RPMI8226 (cell line): ENCODE data around the gene PDXDC1.
"Not testable (repeated sequence)": the region's sequence is repeated elsewhere in the genome, so short reads cannot be mapped to it uniquely, and the experiment has no call there.

ENCODE experiments used
- DNase-seq: peaks from one replicate; pipeline ENCODE4 v3.0.0-alpha.2; 2015

Gene PDXDC1

GRCh38 chr16:15021429-15021828 is 46.6 kb downstream of the PDXDC1 start:
- not testable (repeated sequence) for DNase-seq

GRCh38 chr16:15022194-15022593 is 47.4 kb downstream of the PDXDC1 start:
- DNase-seq: peak; percentile 61

GRCh38 chr16:15023381-15024077 is 48.7 kb downstream of the PDXDC1 start:
- DNase-seq: not testable (repeated sequence)

GRCh38 chr16:15024858-15025199 is 50.0 kb downstream of the PDXDC1 start:
- DNase-seq: not testable (repeated sequence)

GRCh38 chr16:15025234-15025951 is 50.6 kb downstream of the PDXDC1 start:
- DNase-seq: not testable (repeated sequence)

- DNase-seq: not testable (repeated sequence)
Measured at GRCh38 chr16:15027051-15027450, 52.2 kb downstream of the PDXDC1 start.

- DNase-seq: not testable (repeated sequence)
Measured at GRCh38 chr16:15027503-15028344, 52.9 kb downstream of the PDXDC1 start.

GRCh38 chr16:15028345-15028715 is 53.5 kb downstream of the PDXDC1 start:
- not testable (repeated sequence) for DNase-seq

GRCh38 chr16:15028801-15029698 is 54.2 kb downstream of the PDXDC1 start:
- not testable (repeated sequence) for DNase-seq

GRCh38 chr16:15029749-15030148 is 54.9 kb downstream of the PDXDC1 start:
- DNase-seq: not testable (repeated sequence)

- no peak for DNase-seq
Measured at GRCh38 chr16:15031179-15031578, 56.4 kb downstream of the PDXDC1 start.

- no peak for DNase-seq
Measured at GRCh38 chr16:15031586-15031985, 56.8 kb downstream of the PDXDC1 start.

GRCh38 chr16:15032547-15033308 is 57.9 kb downstream of the PDXDC1 start:
- DNase-seq: peak; percentile 79

- no peak for DNase-seq
Measured at GRCh38 chr16:15033309-15033707, 58.5 kb downstream of the PDXDC1 start.

- no peak for DNase-seq
Measured at GRCh38 chr16:15034266-15035162, 59.7 kb downstream of the PDXDC1 start.

- no peak for DNase-seq
Measured at GRCh38 chr16:15035163-15035729, 60.4 kb downstream of the PDXDC1 start.

- DNase-seq: no peak
Measured at GRCh38 chr16:15037003-15037402, 62.2 kb downstream of the PDXDC1 start.

GRCh38 chr16:15037745-15038144 is 62.9 kb downstream of the PDXDC1 start:
- DNase-seq: no peak

- no peak for DNase-seq
Measured at GRCh38 chr16:15038689-15039088, 63.9 kb downstream of the PDXDC1 start.
